ENCODE measurements around the gene NEK6.

The NEK6 gene

DNA sequence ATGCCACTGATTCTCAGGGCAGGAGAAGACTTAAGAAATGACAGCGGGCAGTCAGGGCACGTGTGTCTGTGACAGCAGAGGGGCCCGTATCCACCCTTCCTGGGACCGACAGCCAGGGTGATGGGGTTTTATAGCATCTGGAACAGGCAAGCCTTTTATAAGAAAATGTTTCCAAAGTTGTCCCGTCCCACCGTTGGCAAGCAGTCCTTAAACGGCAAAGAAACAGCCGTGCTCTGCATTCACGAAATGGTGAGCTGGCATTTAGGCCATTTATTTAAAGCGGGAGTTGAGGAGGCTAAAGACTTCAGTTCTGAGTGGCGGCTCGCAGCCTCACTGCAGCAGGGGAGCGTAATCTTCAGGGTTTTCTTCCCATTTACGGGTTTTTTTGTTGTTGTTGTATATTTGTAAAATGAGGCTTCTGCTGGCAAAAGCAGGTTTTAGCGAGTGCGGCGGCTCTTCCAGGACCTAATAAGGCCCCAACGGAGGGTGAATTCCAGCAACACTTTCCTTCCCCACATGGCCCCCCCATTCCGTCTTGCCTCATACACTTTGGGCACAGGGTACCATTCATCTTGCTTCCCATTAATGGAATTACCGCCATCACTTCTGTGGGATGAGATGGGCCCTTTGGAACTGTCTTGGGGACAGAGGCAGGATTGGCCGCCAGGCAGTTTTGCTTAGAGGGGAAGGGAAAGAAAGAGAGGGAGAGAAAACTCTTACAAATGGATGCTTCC lies 15.8 kb downstream of the NEK6 start:
- H3K27ac ChIP-seq: no peak overlapping the region
- no peak for TF ChIP-seq ZFX (IDR thresholded peaks at IDR 0.05; ENCODE audit: borderline replicate concordance)
- TF ChIP-seq, protein P1, sequence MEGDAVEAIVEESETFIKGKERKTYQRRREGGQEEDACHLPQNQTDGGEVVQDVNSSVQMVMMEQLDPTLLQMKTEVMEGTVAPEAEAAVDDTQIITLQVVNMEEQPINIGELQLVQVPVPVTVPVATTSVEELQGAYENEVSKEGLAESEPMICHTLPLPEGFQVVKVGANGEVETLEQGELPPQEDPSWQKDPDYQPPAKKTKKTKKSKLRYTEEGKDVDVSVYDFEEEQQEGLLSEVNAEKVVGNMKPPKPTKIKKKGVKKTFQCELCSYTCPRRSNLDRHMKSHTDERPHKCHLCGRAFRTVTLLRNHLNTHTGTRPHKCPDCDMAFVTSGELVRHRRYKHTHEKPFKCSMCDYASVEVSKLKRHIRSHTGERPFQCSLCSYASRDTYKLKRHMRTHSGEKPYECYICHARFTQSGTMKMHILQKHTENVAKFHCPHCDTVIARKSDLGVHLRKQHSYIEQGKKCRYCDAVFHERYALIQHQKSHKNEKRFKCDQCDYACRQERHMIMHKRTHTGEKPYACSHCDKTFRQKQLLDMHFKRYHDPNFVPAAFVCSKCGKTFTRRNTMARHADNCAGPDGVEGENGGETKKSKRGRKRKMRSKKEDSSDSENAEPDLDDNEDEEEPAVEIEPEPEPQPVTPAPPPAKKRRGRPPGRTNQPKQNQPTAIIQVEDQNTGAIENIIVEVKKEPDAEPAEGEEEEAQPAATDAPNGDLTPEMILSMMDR (IDR thresholded peaks at IDR 0.05): no peak

DNA sequence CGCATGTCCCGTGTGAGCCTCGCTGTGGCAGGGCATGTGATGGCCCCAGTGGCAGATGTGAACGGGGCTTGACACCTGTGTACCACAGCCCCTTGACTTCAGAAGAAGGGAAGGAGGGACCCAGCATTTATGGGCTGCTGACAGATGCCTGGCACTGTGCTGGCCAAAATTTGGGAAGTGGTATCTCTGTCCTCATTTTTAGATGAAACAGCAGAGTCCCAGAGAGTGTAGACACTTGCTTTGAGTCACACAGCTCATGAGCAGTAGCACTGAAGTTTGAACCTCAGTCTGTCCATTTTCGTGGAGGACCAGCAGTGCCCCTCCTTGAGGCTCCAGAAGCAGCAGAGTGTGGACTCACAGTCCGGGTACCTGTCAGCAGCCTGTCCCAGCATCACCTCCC lies 16.5 kb downstream of the NEK6 start:
- TF ChIP-seq, protein P1 (IDR thresholded peaks at IDR 0.05): no peak
- no peak for TF ChIP-seq ZFX (IDR thresholded peaks at IDR 0.05; ENCODE audit: borderline replicate concordance)
- no peak overlapping the region for H3K27ac ChIP-seq

DNA sequence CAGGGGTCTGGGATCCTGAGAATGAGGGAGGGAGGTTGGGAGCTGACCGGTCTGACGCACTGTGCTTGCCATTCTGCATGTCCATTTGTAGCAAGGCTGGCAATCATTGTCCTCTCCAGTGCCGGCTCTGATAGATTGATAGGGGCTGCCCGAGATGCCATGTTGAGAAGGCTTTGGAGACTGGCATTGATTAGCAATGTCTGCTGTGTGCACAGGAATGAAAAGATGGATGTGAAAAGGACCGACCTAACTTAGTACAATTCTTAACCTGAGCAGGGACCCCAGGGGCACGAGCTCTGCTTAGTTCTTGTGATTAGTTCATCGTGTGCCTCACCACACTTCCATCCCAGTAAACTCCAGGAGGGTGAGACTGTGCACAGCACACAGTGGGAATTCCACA lies 17.0 kb downstream of the NEK6 start:
- H3K27ac ChIP-seq: no peak overlapping the region
- TF ChIP-seq, protein P1 (IDR thresholded peaks at IDR 0.05): no peak
- TF ChIP-seq ZFX (IDR thresholded peaks at IDR 0.05; ENCODE audit: borderline replicate concordance): no peak

DNA sequence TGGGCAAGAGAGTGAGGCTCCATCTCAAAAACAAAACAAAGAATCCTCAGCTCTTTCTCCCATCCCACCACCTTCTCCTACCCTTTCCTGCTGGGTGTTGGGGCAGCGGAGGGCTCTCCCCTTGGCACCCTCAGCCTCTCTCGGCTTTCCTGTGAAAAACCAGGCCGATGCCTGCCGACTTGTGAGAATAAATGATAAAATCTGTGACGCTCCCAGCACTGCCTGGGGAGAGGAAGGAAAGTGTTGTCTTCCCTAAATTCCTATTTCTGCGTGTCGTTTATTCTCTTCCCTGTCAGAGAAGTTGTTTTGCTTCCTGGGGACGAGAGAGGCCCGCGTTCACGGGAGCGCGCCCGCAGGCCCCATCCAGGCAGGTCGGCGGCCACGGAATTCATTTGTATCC lies 19.7 kb downstream of the NEK6 start:
- no peak overlapping the region for H3K27ac ChIP-seq
- TF ChIP-seq ZFX (IDR thresholded peaks at IDR 0.05; ENCODE audit: borderline replicate concordance): no peak
- TF ChIP-seq, protein P1 (IDR thresholded peaks at IDR 0.05): no peak

DNA sequence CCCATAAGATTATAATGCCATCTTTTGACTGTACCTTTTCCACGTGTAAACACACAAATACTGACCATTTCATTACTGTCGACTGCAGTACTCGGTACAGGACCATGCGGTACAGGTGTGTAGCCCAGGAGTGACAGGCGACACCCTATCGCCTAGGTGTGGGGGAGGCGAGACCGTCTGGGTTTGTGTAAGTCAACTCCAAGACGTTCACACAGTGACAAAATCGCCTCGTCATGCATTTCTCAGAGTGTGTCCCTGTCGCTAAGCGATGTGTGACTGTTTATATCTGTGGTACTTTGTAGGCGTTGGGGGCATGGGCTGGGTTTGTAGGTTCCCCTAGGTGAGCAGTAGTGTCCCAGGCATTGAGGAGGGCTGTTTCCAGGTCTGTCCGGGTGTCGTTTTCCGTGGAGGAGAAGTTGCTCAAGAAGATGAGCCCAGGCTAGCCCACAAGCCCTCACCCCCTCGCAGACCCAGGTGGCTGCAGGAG lies 20.3 kb downstream of the NEK6 start:
- H3K27ac ChIP-seq: no peak overlapping the region
- TF ChIP-seq, protein P1 (IDR thresholded peaks at IDR 0.05): no peak
- no peak for TF ChIP-seq ZFX (IDR thresholded peaks at IDR 0.05; ENCODE audit: borderline replicate concordance)

DNA sequence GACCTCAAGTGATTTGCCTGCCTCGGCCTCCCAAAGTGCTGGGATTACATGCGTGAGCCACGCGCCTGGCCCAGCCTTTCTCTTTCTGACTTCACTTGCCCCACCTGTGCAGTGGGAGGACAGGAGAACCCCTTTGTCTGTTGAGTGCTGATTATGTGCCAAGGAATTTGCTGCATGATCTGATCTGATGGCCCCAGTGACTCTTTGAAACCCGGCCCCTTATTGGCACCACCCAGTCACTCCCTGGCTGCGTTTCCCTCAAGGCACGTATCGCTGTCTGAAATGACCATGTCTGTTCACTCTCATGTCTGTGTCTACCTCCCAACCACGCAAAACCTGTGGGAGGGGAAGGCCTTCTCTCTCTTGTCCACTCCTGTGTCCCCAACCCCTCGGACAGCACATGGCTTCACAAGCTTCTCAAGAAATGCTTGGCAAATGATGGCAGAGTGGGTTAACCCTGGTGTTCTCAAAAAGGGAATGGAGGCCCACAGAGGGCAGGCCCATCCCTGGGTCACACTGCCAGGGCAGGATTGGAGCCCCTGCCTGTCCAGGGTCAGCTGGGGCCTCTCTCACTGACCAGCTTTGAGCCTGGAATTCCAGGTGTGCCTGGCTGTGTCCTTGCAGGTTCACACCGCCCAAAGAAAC lies 21.9 kb downstream of the NEK6 start:
- TF ChIP-seq, protein P1 (IDR thresholded peaks at IDR 0.05): no peak
- no peak for TF ChIP-seq ZFX (IDR thresholded peaks at IDR 0.05; ENCODE audit: borderline replicate concordance)
- H3K27ac ChIP-seq: no peak overlapping the region

DNA sequence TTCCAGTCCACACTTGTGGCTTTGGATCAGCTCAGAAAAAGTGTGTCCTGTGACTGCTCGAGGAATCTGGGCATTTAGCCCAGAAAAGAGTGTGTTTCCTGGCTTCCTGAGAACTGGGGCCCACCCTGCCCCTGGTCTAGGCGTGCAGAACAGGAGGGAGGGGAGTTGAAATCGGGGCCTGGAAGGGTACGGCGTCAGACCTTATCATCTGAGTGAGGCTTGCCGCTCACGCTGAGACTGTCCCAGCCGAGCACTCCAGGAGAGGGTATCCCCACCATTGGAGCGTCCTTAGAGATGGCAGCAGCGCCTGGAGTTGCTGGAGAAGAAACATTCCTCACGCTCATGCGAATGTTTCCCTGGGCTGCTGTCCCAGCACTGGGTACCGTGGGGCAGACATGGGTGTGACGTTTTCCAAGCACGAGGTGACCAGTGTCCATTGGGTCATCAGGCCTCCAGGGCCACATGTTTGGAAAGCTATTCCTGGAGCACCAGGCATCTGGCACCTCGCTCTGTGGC lies 22.5 kb downstream of the NEK6 start:
- no peak overlapping the region for H3K27ac ChIP-seq
- TF ChIP-seq ZFX (IDR thresholded peaks at IDR 0.05; ENCODE audit: borderline replicate concordance): no peak
- TF ChIP-seq, protein P1 (IDR thresholded peaks at IDR 0.05): no peak

All from 22Rv1 (cell line).